Measurements from ENCODE around the gene SWAP70.
"Not testable (repeated sequence)": the region's sequence is repeated elsewhere in the genome, so short reads cannot be mapped to it uniquely, and the experiment has no call there.

Gene SWAP70

GRCh38 chr11:9705361-9705760 lies 41.5 kb downstream of the SWAP70 start:
- H3K9me3 ChIP-seq (ENCODE audit: low read length); H3K4me1 ChIP-seq (ENCODE audit: insufficient read depth, low read length); H2AFZ ChIP-seq (ENCODE audit: low read depth, low read length); H3K4me3 ChIP-seq (ENCODE audit: low read length); H3K27me3 ChIP-seq (ENCODE audit: insufficient read depth, low read length); H3K36me3 ChIP-seq (ENCODE audit: insufficient read depth, low read length): not testable (repeated sequence)

- no peaks in the 10 kb centered on the region for H3K9me3 ChIP-seq (ENCODE audit: low read length)
- no peak overlapping the region for H2AFZ ChIP-seq (ENCODE audit: low read depth, low read length)
- no peaks in the 10 kb centered on the region for H3K4me1 ChIP-seq (ENCODE audit: insufficient read depth, low read length)
- no peaks in the 10 kb centered on the region for H3K36me3 ChIP-seq (ENCODE audit: insufficient read depth, low read length)
- no peaks in the 10 kb centered on the region for H3K27me3 ChIP-seq (ENCODE audit: insufficient read depth, low read length)
- H3K4me3 ChIP-seq (ENCODE audit: low read length): no peak overlapping the region
Observed at GRCh38 chr11:9708544-9708943, 44.7 kb downstream of the SWAP70 start.

GRCh38 chr11:9710223-9710622 lies 46.3 kb downstream of the SWAP70 start:
- H3K9me3 ChIP-seq (ENCODE audit: low read length): no peaks in the 10 kb centered on the region
- no peak overlapping the region for H2AFZ ChIP-seq (ENCODE audit: low read depth, low read length)
- no peaks in the 10 kb centered on the region for H3K4me1 ChIP-seq (ENCODE audit: insufficient read depth, low read length)
- no peaks in the 10 kb centered on the region for H3K27me3 ChIP-seq (ENCODE audit: insufficient read depth, low read length)
- H3K4me3 ChIP-seq (ENCODE audit: low read length): no peak overlapping the region
- H3K36me3 ChIP-seq (ENCODE audit: insufficient read depth, low read length): no peaks in the 10 kb centered on the region

GRCh38 chr11:9710852-9711251 lies 47.0 kb downstream of the SWAP70 start:
- H3K9me3 ChIP-seq (ENCODE audit: low read length): peaks cover 2% of the 10 kb centered on the region
- no peaks in the 10 kb centered on the region for H3K36me3 ChIP-seq (ENCODE audit: insufficient read depth, low read length)
- no peak overlapping the region for H3K4me3 ChIP-seq (ENCODE audit: low read length)
- no peak overlapping the region for H2AFZ ChIP-seq (ENCODE audit: low read depth, low read length)
- H3K4me1 ChIP-seq (ENCODE audit: insufficient read depth, low read length): no peaks in the 10 kb centered on the region
- no peaks in the 10 kb centered on the region for H3K27me3 ChIP-seq (ENCODE audit: insufficient read depth, low read length)

GRCh38 chr11:9711454-9712307 lies 47.8 kb downstream of the SWAP70 start:
- Histone ChIP-seq H3K36me3 (ENCODE audit: insufficient read depth, low read length) (no peaks in the 10 kb centered on the region), H3K27me3 (ENCODE audit: insufficient read depth, low read length) (no peaks in the 10 kb centered on the region), H3K9me3 (ENCODE audit: low read length) (peaks cover 3% of the 10 kb centered on the region), H3K4me1 (ENCODE audit: insufficient read depth, low read length) (no peaks in the 10 kb centered on the region), H2AFZ (ENCODE audit: low read depth, low read length) (no peak overlapping the region), H3K4me3 (ENCODE audit: low read length) (no peak overlapping the region)

- Histone ChIP-seq H3K36me3 (ENCODE audit: insufficient read depth, low read length) (no peaks in the 10 kb centered on the region), H3K9me3 (ENCODE audit: low read length) (peaks cover 3% of the 10 kb centered on the region), H3K27me3 (ENCODE audit: insufficient read depth, low read length) (no peaks in the 10 kb centered on the region)
Observed at GRCh38 chr11:9714272-9714940, 50.5 kb downstream of the SWAP70 start.

GRCh38 chr11:9716275-9717039 lies 52.6 kb downstream of the SWAP70 start:
- H3K4me3 ChIP-seq (ENCODE audit: low read length): no peak overlapping the region

More at GRCh38 chr11:9714272-9714940, 50.5 kb downstream of the SWAP70 start:
- Histone ChIP-seq H3K4me3 (ENCODE audit: low read length) (no peak overlapping the region), H2AFZ (ENCODE audit: low read depth, low read length) (no peak overlapping the region), H3K4me1 (ENCODE audit: insufficient read depth, low read length) (peaks cover 2% of the 10 kb centered on the region)

GRCh38 chr11:9717040-9717357 lies 53.1 kb downstream of the SWAP70 start:
- no peaks in the 10 kb centered on the region for H3K27me3 ChIP-seq (ENCODE audit: insufficient read depth, low read length)
- no peaks in the 10 kb centered on the region for H3K36me3 ChIP-seq (ENCODE audit: insufficient read depth, low read length)
- no peak overlapping the region for H2AFZ ChIP-seq (ENCODE audit: low read depth, low read length)
- no peak overlapping the region for H3K4me3 ChIP-seq (ENCODE audit: low read length)
- H3K4me1 ChIP-seq (ENCODE audit: insufficient read depth, low read length): peaks cover 2% of the 10 kb centered on the region
- H3K9me3 ChIP-seq (ENCODE audit: low read length): peaks cover 5% of the 10 kb centered on the region

More at GRCh38 chr11:9716275-9717039, 52.6 kb downstream of the SWAP70 start:
- Histone ChIP-seq H3K36me3 (ENCODE audit: insufficient read depth, low read length) (no peaks in the 10 kb centered on the region), H2AFZ (ENCODE audit: low read depth, low read length) (no peak overlapping the region), H3K4me1 (ENCODE audit: insufficient read depth, low read length) (peaks cover 2% of the 10 kb centered on the region), H3K27me3 (ENCODE audit: insufficient read depth, low read length) (no peaks in the 10 kb centered on the region), H3K9me3 (ENCODE audit: low read length) (peaks cover 5% of the 10 kb centered on the region)

GRCh38 chr11:9717719-9718118 lies 53.8 kb downstream of the SWAP70 start:
- Histone ChIP-seq H3K4me1 (ENCODE audit: insufficient read depth, low read length) (peaks cover 2% of the 10 kb centered on the region), H3K4me3 (ENCODE audit: low read length) (no peak overlapping the region), H2AFZ (ENCODE audit: low read depth, low read length) (no peak overlapping the region)

GRCh38 chr11:9718147-9718546 lies 54.3 kb downstream of the SWAP70 start:
- no peaks in the 10 kb centered on the region for H3K27me3 ChIP-seq (ENCODE audit: insufficient read depth, low read length)
- H2AFZ ChIP-seq (ENCODE audit: low read depth, low read length): no peak overlapping the region
- no peak overlapping the region for H3K4me3 ChIP-seq (ENCODE audit: low read length)
- no peaks in the 10 kb centered on the region for H3K36me3 ChIP-seq (ENCODE audit: insufficient read depth, low read length)
- H3K9me3 ChIP-seq (ENCODE audit: low read length): peaks cover 5% of the 10 kb centered on the region
- peaks cover 2% of the 10 kb centered on the region for H3K4me1 ChIP-seq (ENCODE audit: insufficient read depth, low read length)

More at GRCh38 chr11:9717719-9718118, 53.8 kb downstream of the SWAP70 start:
- no peaks in the 10 kb centered on the region for H3K36me3 ChIP-seq (ENCODE audit: insufficient read depth, low read length)
- peaks cover 5% of the 10 kb centered on the region for H3K9me3 ChIP-seq (ENCODE audit: low read length)
- H3K27me3 ChIP-seq (ENCODE audit: insufficient read depth, low read length): no peaks in the 10 kb centered on the region

- Histone ChIP-seq H2AFZ (ENCODE audit: low read depth, low read length) (no peak overlapping the region), H3K9me3 (ENCODE audit: low read length) (peaks cover 5% of the 10 kb centered on the region), H3K4me1 (ENCODE audit: insufficient read depth, low read length) (peaks cover 2% of the 10 kb centered on the region), H3K36me3 (ENCODE audit: insufficient read depth, low read length) (no peaks in the 10 kb centered on the region), H3K4me3 (ENCODE audit: low read length) (no peak overlapping the region), H3K27me3 (ENCODE audit: insufficient read depth, low read length) (no peaks in the 10 kb centered on the region)
Observed at GRCh38 chr11:9719566-9720289, 55.9 kb downstream of the SWAP70 start.

GRCh38 chr11:9720290-9720630 lies 56.4 kb downstream of the SWAP70 start:
- no peak overlapping the region for H3K4me3 ChIP-seq (ENCODE audit: low read length)
- H3K27me3 ChIP-seq (ENCODE audit: insufficient read depth, low read length): no peaks in the 10 kb centered on the region
- peaks cover 5% of the 10 kb centered on the region for H3K9me3 ChIP-seq (ENCODE audit: low read length)
- no peaks in the 10 kb centered on the region for H3K36me3 ChIP-seq (ENCODE audit: insufficient read depth, low read length)
- H3K4me1 ChIP-seq (ENCODE audit: insufficient read depth, low read length): peaks cover 2% of the 10 kb centered on the region
- no peak overlapping the region for H2AFZ ChIP-seq (ENCODE audit: low read depth, low read length)

Data from neuron (in vitro differentiated cells).